DOHH2 (cell line): Measurements from ENCODE around the gene TFDP1.

Experiments used
- EZH2phosphoT487 ChIP-seq: fragments of 200-600 bp; sonication (generic); IDR thresholded peaks from 2 replicates; pipeline ENCODE4 v1.6.1; 2017; ENCODE audit warnings: borderline replicate concordance, mild to moderate bottlenecking, antibody characterized with exemption, low read length, moderate library complexity, mixed read lengths
- TF ChIP-seq, protein P1 (sequence below): fragments of 200-600 bp; sonication (generic); IDR thresholded peaks from one replicate; pipeline ENCODE4 v1.5.1; 2014; ENCODE audit warnings: antibody characterized with exemption, mild to moderate bottlenecking, low read depth, low read length; ENCODE audit not compliant: poor library complexity, severe bottlenecking

DNA sequence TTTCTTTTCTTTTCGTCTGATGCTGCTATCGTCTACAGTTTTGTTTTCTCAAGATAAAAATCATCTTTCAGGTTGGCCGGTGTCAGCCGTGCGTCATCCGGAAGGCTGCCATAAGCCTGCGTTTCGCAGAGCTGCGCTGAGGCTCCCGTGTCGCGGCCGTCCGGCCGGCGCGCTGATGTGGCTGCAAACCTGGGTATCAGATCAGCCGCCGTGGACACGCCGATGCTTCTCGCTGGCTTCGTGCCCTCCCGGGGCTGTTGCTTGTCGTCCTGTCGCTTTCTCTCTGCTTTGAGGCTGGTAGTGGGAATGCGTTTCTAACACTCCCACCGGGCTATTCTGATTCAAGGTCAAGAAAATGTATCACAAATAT lies 45.9 kb upstream of the TFDP1 start:
- TF ChIP-seq, protein P1, sequence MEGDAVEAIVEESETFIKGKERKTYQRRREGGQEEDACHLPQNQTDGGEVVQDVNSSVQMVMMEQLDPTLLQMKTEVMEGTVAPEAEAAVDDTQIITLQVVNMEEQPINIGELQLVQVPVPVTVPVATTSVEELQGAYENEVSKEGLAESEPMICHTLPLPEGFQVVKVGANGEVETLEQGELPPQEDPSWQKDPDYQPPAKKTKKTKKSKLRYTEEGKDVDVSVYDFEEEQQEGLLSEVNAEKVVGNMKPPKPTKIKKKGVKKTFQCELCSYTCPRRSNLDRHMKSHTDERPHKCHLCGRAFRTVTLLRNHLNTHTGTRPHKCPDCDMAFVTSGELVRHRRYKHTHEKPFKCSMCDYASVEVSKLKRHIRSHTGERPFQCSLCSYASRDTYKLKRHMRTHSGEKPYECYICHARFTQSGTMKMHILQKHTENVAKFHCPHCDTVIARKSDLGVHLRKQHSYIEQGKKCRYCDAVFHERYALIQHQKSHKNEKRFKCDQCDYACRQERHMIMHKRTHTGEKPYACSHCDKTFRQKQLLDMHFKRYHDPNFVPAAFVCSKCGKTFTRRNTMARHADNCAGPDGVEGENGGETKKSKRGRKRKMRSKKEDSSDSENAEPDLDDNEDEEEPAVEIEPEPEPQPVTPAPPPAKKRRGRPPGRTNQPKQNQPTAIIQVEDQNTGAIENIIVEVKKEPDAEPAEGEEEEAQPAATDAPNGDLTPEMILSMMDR, result no peak
- TF ChIP-seq EZH2phosphoT487, result no peak
